ENCODE measurements around the gene CCDC190. TPM values are rescaled to one million over a fixed set of nuclear protein-coding genes. Genes with fewer than 3 reads are reported as not detected.

Gene CCDC190
- total RNA-seq, 2 experiments from 2014 or later = not detected

GRCh38 chr1:162905174-162906158 lies 44.5 kb upstream of the CCDC190 start:
- ChIA-PET CTCF (interaction anchor here (1.9 kb wide), 1 partner anchor 8 kb away, joined by 4 read pairs; no protein-coding TSS in a partner anchor), POLR2A (no interaction called here)
- no peaks in the 10 kb centered on the region for H3K9me3 Mint-ChIP-seq
- no peak for TF ChIP-seq CTCF (IDR thresholded peaks at IDR 0.05)
- intact Hi-C loops (cut with micrococcal nuclease) = no loop called here
- ATAC-seq (no peak), DNase-seq (no peak)
- no peak overlapping the region for H3K27ac Mint-ChIP-seq
- H3K27me3 Mint-ChIP-seq = no peaks in the 10 kb centered on the region
- H3K36me3 Mint-ChIP-seq (ENCODE audit: low read depth) = no peaks in the 10 kb centered on the region
- H3K4me1 Mint-ChIP-seq (ENCODE audit: low read depth) = no peaks in the 10 kb centered on the region
- no peak overlapping the region for H3K4me3 Mint-ChIP-seq

DNA sequence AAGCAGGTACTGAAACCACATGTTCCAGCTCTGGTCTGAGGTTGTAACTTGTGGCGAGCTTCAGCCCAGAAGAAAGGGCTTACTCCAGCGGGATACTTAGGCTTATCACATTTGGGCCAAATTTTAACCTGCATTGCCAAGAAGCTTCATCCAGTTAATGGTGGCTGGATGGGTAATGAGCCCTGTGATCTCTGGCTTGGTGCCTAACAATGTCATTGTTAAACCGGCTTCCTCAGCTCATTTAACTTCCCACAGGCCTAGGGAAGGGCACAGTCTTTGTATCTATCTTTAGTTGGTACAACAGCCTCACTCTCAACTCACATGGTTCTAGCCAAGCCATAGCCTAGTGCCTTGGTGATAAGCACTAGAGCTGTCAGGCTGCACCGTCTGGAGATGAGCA lies 43.6 kb upstream of the CCDC190 start:
- CTCF ChIA-PET = interaction anchor here (0.9 to 1.9 kb wide), 2 partner anchors 9 to 271 kb away, joined by 4 read pairs; no protein-coding TSS in a partner anchor
- Mint-ChIP-seq H3K4me3 (no peak overlapping the region), H3K27ac (no peak overlapping the region), H3K9me3 (no peaks in the 10 kb centered on the region), H3K4me1 (ENCODE audit: low read depth) (no peaks in the 10 kb centered on the region), H3K27me3 (no peaks in the 10 kb centered on the region), H3K36me3 (ENCODE audit: low read depth) (no peaks in the 10 kb centered on the region)
- POLR2A ChIA-PET = interaction anchor here (0.6 kb wide), 1 partner anchor 10 kb away, joined by 3 read pairs; no protein-coding TSS in a partner anchor
- DNase-seq (no peak), ATAC-seq (no peak)
- no peak for TF ChIP-seq CTCF (IDR thresholded peaks at IDR 0.05)
- intact Hi-C loops (cut with micrococcal nuclease) = no loop called here

- DNase-seq (no peak), ATAC-seq (no peak)
- POLR2A ChIA-PET = interaction anchor here (0.6 kb wide), 1 partner anchor 10 kb away, joined by 3 read pairs; no protein-coding TSS in a partner anchor
- intact Hi-C loops (cut with micrococcal nuclease) = no loop called here
- Mint-ChIP-seq H3K4me1 (ENCODE audit: low read depth) (no peaks in the 10 kb centered on the region), H3K27me3 (no peaks in the 10 kb centered on the region), H3K9me3 (no peaks in the 10 kb centered on the region), H3K36me3 (ENCODE audit: low read depth) (no peaks in the 10 kb centered on the region), H3K4me3 (no peak overlapping the region), H3K27ac (no peak overlapping the region)
- no peak for TF ChIP-seq CTCF (IDR thresholded peaks at IDR 0.05)
- CTCF ChIA-PET = interaction anchor here (0.9 to 1.9 kb wide), 2 partner anchors 9 to 271 kb away, joined by 4 read pairs; no protein-coding TSS in a partner anchor
Measured at GRCh38 chr1:162904023-162904422, 43.0 kb upstream of the CCDC190 start.

- H3K27ac Mint-ChIP-seq = no peak overlapping the region
- POLR2A ChIA-PET = no interaction called here
- ATAC-seq = no peak
Measured at GRCh38 chr1:162903246-162903645, 42.3 kb upstream of the CCDC190 start.

More at GRCh38 chr1:162903246-162903645, 42.3 kb upstream of the CCDC190 start:
- CTCF ChIA-PET = no interaction called here
- no peak for TF ChIP-seq CTCF (IDR thresholded peaks at IDR 0.05)
- intact Hi-C loops (cut with micrococcal nuclease) = no loop called here
- H3K27me3 Mint-ChIP-seq = no peaks in the 10 kb centered on the region
- no peaks in the 10 kb centered on the region for H3K9me3 Mint-ChIP-seq
- DNase-seq = no peak
- H3K4me3 Mint-ChIP-seq = no peak overlapping the region
- H3K36me3 Mint-ChIP-seq (ENCODE audit: low read depth) = no peaks in the 10 kb centered on the region
- no peaks in the 10 kb centered on the region for H3K4me1 Mint-ChIP-seq (ENCODE audit: low read depth)

All from activated CD8-positive, alpha-beta T cell treated with anti-CD3 and anti-CD28 coated beads for 36 hours (primary cell).